ENCODE results near the gene LATS2. TPM values are rescaled to one million over a fixed set of nuclear protein-coding genes. Genes with fewer than 3 reads are reported as not detected.

Gene LATS2
- total RNA-seq, 2 experiments from 2014 or later = 2.3 to 2.4 TPM

- Mint-ChIP-seq H3K4me1 (no peaks in the 10 kb centered on the region), H3K27ac (no peak overlapping the region), H3K36me3 (no peaks in the 10 kb centered on the region), H3K9me3 (no peaks in the 10 kb centered on the region), H3K4me3 (no peak overlapping the region), H3K27me3 (peaks cover 3% of the 10 kb centered on the region)
- ATAC-seq (ENCODE audit: low read depth) (no peak), DNase-seq (peak; percentile 56)
- POLR2A ChIA-PET = no interaction called here
These were observed 136.5 kb downstream of the LATS2 start for GRCh38 chr13:20924758-20925394.

- Mint-ChIP-seq H3K4me3 (no peak overlapping the region), H3K4me1 (no peaks in the 10 kb centered on the region), H3K27ac (no peak overlapping the region), H3K9me3 (no peaks in the 10 kb centered on the region), H3K36me3 (no peaks in the 10 kb centered on the region), H3K27me3 (peaks cover 3% of the 10 kb centered on the region)
- ATAC-seq (ENCODE audit: low read depth) (no peak), DNase-seq (no peak)
- POLR2A ChIA-PET = no interaction called here
These were observed 138.1 kb downstream of the LATS2 start for GRCh38 chr13:20923272-20923671.

Other genes starting within 250 kb of the LATS2 start
- gene XPO4, start 158.8 kb downstream of the LATS2 start, total RNA-seq = 10 to 100 TPM; 18.9 to 20.9 TPM
- gene SAP18, start 78.5 kb upstream of the LATS2 start, total RNA-seq = 100 to 1,000 TPM; 190 to 204 TPM
- gene SKA3, start 115.0 kb upstream of the LATS2 start, total RNA-seq = 10 to 100 TPM; 26.1 to 30.9 TPM
- gene MRPL57, start 115.1 kb upstream of the LATS2 start, total RNA-seq = 10 to 100 TPM; 19.1 to 20.2 TPM

Data from activated naive CD8-positive, alpha-beta T cell treated with anti-CD3 and anti-CD28 coated beads, Interleukin-2, amount 10 ng/mL, durations not matched to agents 7 days and 5 days (primary cell).